K562 (cell line): ENCODE results near the gene TAAR5. TPM values are rescaled to one million over a fixed set of nuclear protein-coding genes. Genes with fewer than 3 reads are reported as not detected.

ENCODE experiments used
- ATAC-seq: fragments of 200-7000 bp; cut with Tn5 transposase; 3 replicates; pipeline ENCODE4 v1.9.1; 2020; ENCODE audit warnings: moderate library complexity
- BruUV-seq: library from RNA; stranded (reverse); fragments of 400-500 nt; replicated peaks from 2 replicates; lab custom pipeline; 2021; lab: Mats Ljungman, UMichigan
- CTCF ChIA-PET: fragments of 300-600 bp; formaldehyde crosslinking; extraction: SDS; loops from one replicate; lab custom pipeline; 2021; ENCODE audit warnings: low intra/inter-chr PET ratio; lab: Yijun Ruan, JAX
- POLR2A ChIA-PET: fragments of 300-600, 350-650 bp; sonication (Branson Sonifier 250); formaldehyde crosslinking; extraction: SDS; loops from one replicate; lab custom pipeline; 2021; ENCODE audit warnings: antibody characterized with exemption, inconsistent platforms; lab: Yijun Ruan, JAX
- DNase-seq, 4 experiments: peaks; one replicate each; pipeline versions ENCODE4 v3.0.0 to v3.0.0-alpha.2; 2011 to 2018; ENCODE audit warnings: low spot score in 3 of 4, mixed read lengths in 3 of 4; ENCODE audit errors: extremely low read depth in 1 of 4
- FAIRE-seq: peaks from 2 replicates; lab custom pipeline; 2011; peaks lifted over from hg19 to GRCh38; lab: Jason Lieb, UNC
- H2AFZ ChIP-seq: 2 replicates; pipeline ENCODE4 v1.6.0; 2011; ENCODE audit warnings: low read depth, low read length, control low read depth, inconsistent platforms
- H3K27ac ChIP-seq: fragments of 200-600 bp; 3 replicates; pipeline ENCODE4 v1.8.0; 2011; ENCODE audit warnings: low read depth, mild to moderate bottlenecking, control low read depth, inconsistent platforms, low read length, moderate library complexity, mixed read lengths; ENCODE audit errors: extremely low read depth
- H3K27me3 ChIP-seq, 2 experiments: fragments of 300-600 bp in 1 of 2; 2 replicates in 1 of 2; 3 replicates in 1 of 2; pipeline versions ENCODE4 v1.6.0 to v1.8.0; 2011; ENCODE audit warnings: inconsistent platforms in 2 of 2, low read length in 2 of 2, mild to moderate bottlenecking in 1 of 2, mixed read lengths in 1 of 2, moderate library complexity in 1 of 2; ENCODE audit not compliant: control insufficient read depth in 2 of 2, insufficient read depth in 2 of 2
- H3K36me3 ChIP-seq: fragments of 300-600 bp; 3 replicates; pipeline ENCODE4 v1.8.0; 2011; ENCODE audit warnings: mild to moderate bottlenecking, low read length, inconsistent platforms; ENCODE audit not compliant: control insufficient read depth, insufficient read depth
- H3K4me1 ChIP-seq, 2 experiments: fragments of 200-600 bp in 1 of 2; replicated peaks in 1 of 2; 2 replicates in 1 of 2; 3 replicates in 1 of 2; pipeline versions ENCODE4 v1.5.1 to v1.8.0; 2011; ENCODE audit warnings: inconsistent platforms in 2 of 2, low read length in 2 of 2, mild to moderate bottlenecking in 1 of 2, mixed read lengths in 1 of 2, moderate library complexity in 1 of 2; ENCODE audit not compliant: control insufficient read depth in 2 of 2, insufficient read depth in 2 of 2
- H3K4me2 ChIP-seq: 2 replicates; pipeline ENCODE4 v1.6.1; 2011; ENCODE audit warnings: low read length, control low read depth, inconsistent platforms, mixed read lengths; ENCODE audit not compliant: insufficient read depth
- H3K4me3 ChIP-seq: fragments of 200-600 bp; sonication (generic), shearing (Covaris generic); 2 replicates; pipeline ENCODE4 v1.5.1; 2016; ENCODE audit warnings: control low read depth, inconsistent platforms
- H3K79me2 ChIP-seq: fragments of 200-600 bp; 3 replicates; pipeline ENCODE4 v1.8.0; 2011; ENCODE audit warnings: low read length, inconsistent platforms; ENCODE audit not compliant: control insufficient read depth, insufficient read depth
- H3K9ac ChIP-seq, 2 experiments: 2 replicates each; pipeline versions ENCODE4 v1.6.0 to v1.6.1; 2011; ENCODE audit warnings: low read depth in 2 of 2, low read length in 2 of 2, control low read depth in 1 of 2, inconsistent platforms in 1 of 2, mild to moderate bottlenecking in 1 of 2, mixed read lengths in 1 of 2; ENCODE audit not compliant: insufficient read depth in 1 of 2
- H3K9me1 ChIP-seq: one replicate; pipeline ENCODE4 v1.6.0; 2011; ENCODE audit warnings: inconsistent platforms, mild to moderate bottlenecking, low read length, moderate library complexity; ENCODE audit not compliant: control insufficient read depth, insufficient read depth
- H3K9me3 ChIP-seq: replicated peaks from 2 replicates; pipeline ENCODE4 v1.5.1; 2011; ENCODE audit warnings: low read depth, low read length, inconsistent platforms; ENCODE audit not compliant: control insufficient read depth, insufficient read depth
- H4K20me1 ChIP-seq: replicated peaks from 2 replicates; pipeline ENCODE4 v1.6.1; 2011; ENCODE audit warnings: low read length, inconsistent platforms, mixed read lengths; ENCODE audit not compliant: control insufficient read depth, insufficient read depth
- ATF7 ChIP-seq: fragments of 450-650 bp; IDR thresholded peaks from 2 replicates; pipeline ENCODE4 v1.7.1; 2014; ENCODE audit warnings: mild to moderate bottlenecking, moderate library complexity
- BHLHE40 ChIP-seq: IDR thresholded peaks from 2 replicates; pipeline ENCODE4 v1.6.1; 2011; ENCODE audit warnings: low read length, improper control_type of control experiment
- CBFA2T3 ChIP-seq: fragments of 450-650 bp; IDR thresholded peaks from 2 replicates; pipeline ENCODE4 v1.6.1; 2017
- COPS2 ChIP-seq: fragments of 450-650 bp; conservative IDR thresholded peaks from 2 replicates; pipeline ENCODE4 v1.6.1; 2016; ENCODE audit warnings: mild to moderate bottlenecking, moderate library complexity
- EP400 ChIP-seq: fragments of 450-650 bp; IDR thresholded peaks from 2 replicates; pipeline ENCODE4 v1.6.1; 2017; ENCODE audit warnings: antibody characterized with exemption, mild to moderate bottlenecking, moderate library complexity
- GATA2 ChIP-seq: sonication (generic); formaldehyde crosslinking; IDR thresholded peaks from 2 replicates; pipeline ENCODE4 v1.4.0; 2020; ENCODE audit warnings: mild to moderate bottlenecking, missing genetic modification reagents
- HCFC1 ChIP-seq: IDR thresholded peaks from 2 replicates; pipeline ENCODE4 v1.6.1; 2012; ENCODE audit warnings: low read depth, low read length, improper control_type of control experiment
- HNRNPL ChIP-seq: fragments of 200-400 bp; formaldehyde crosslinking; IDR thresholded peaks from 2 replicates; pipeline ENCODE4 v1.6.1; 2017; ENCODE audit warnings: low read depth, mild to moderate bottlenecking, low read length
- KDM2B ChIP-seq: fragments of 250-450 bp; sonication (Bioruptor Pico); IDR thresholded peaks from 2 replicates; pipeline ENCODE4 v1.8.0; 2021; ENCODE audit warnings: mild to moderate bottlenecking, moderate library complexity
- KLF6 ChIP-seq: fragments of 250-450 bp; sonication (Bioruptor Pico); IDR thresholded peaks from 2 replicates; pipeline ENCODE4 v1.4.0; 2020; ENCODE audit warnings: mild to moderate bottlenecking, moderate library complexity, borderline replicate concordance
- MEF2A ChIP-seq: IDR thresholded peaks from 2 replicates; pipeline ENCODE4 v1.6.1; 2011; ENCODE audit warnings: low read depth, mild to moderate bottlenecking, low read length, moderate library complexity; ENCODE audit not compliant: control insufficient read depth
- RBM22 ChIP-seq: fragments of 200-400 bp; formaldehyde crosslinking; IDR thresholded peaks from 2 replicates; pipeline ENCODE4 v1.6.1; 2018; ENCODE audit warnings: low read length, low read depth; ENCODE audit not compliant: poor library complexity, severe bottlenecking
- RNF2 ChIP-seq: sonication (generic); IDR thresholded peaks from 2 replicates; pipeline ENCODE4 v1.6.1; 2016
- ZBTB5 ChIP-seq: fragments of 450-650 bp; IDR thresholded peaks from 2 replicates; pipeline ENCODE4 v1.6.1; 2017; ENCODE audit warnings: antibody characterized with exemption
- ZKSCAN8 ChIP-seq: fragments of 200-800 bp; sonication (Bioruptor generic); IDR thresholded peaks from 2 replicates; pipeline ENCODE4 v1.6.1; 2016; ENCODE audit warnings: missing genetic modification characterization, missing compliant biosample characterization
- ZNF717 ChIP-seq: fragments of 250-450 bp; sonication (Bioruptor Pico); IDR thresholded peaks from 2 replicates; pipeline ENCODE4 v1.5.0; 2021
- WGBS: fragments of 100-300 bp; shearing (Covaris generic); methylation state at CpG from one replicate; pipeline ENCODE4 v1.1.6; 2016; ENCODE audit warnings: low coverage, mixed read lengths; ENCODE audit not compliant: insufficient coverage; ENCODE audit errors: missing lambda C conversion rate; 5-methylcytosine and 5-hydroxymethylcytosine counted together
- in situ Hi-C: fragments of 300-500 bp; cut with MboI; formaldehyde crosslinking; loops from 4 replicates; pipeline ENCODE4 v1.15.0; 2018; ENCODE audit warnings: inconsistent platforms, mixed read lengths
- intact Hi-C: fragments of 100-400 bp; cut with micrococcal nuclease; formaldehyde crosslinking; loops from 2 replicates; pipeline ENCODE4 v1.14.2; 2022
- polyA plus RNA-seq, 8 experiments: library from polyadenylated mRNA; depleted of rRNA in 4 of 8; stranded (reverse) in 5 of 8; unstranded in 3 of 8; fragments of >200 nt; fragmentation: Nextera tagmentation in 2 of 8; fragmentation: Illumina TruSeq in 1 of 8; extraction: Ambion mirVana in 2 of 8; extraction: Trizol in 1 of 8; gene quantifications; 2 replicates each; pipeline versions ENCODE4 v1.2.1 to v1.2.3, GENCODE V29; 2011 to 2014; ENCODE audit warnings: inconsistent platforms in 1 of 8, missing spikeins in 1 of 8
- total RNA-seq, 7 experiments: library from RNA; depleted of rRNA in 6 of 7; stranded (reverse); fragments of >200 nt in 6 of 7; fragmentation: Illumina TruSeq in 2 of 7; extraction: Trizol in 2 of 7; gene quantifications; 2 replicates each; pipeline versions ENCODE4 v1.2.1 to v1.2.3, GENCODE V29; 2011 to 2021; ENCODE audit warnings: low replicate concordance in 1 of 7

TAAR5 gene
- total and polyA plus RNA-seq, 9 of the 15 experiments (the other 6 are each of a cell fraction or from before 2014, with no cell fraction given) = not detected

DNA sequence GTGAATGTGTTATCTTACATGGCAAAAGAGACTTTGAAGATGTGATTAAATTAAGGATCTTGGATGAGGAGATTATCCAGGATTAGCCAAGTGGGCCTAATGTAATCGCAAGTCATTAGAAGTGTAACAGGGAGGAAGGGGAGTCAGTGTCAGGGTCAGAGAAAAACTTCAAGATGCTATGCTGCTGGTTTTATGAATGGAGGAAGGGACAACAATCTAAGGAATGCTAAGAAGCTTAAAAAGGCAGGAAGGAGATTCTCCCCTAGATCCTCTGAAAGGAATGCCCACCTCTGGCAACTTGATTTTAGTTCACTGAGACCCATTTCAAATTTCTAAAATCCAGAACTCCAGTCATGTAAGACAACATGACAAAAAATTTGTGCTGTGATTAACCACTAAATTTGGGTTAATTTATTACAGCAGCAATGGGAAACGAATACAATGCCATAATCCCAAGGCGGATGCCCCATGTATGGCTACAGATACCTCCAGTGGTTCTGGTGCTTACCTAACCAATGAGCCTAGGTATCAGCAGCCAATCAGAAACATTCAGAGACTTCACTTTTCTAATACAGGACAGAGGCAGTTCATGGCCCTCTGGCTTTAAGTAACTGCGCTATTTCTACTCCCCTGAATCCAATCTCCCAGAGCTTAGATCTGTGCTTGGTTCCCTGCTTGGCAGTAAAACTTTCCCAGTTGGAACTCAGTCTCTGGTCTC is 40.6 kb downstream of the TAAR5 start:
- no peak overlapping the region for H3K4me3 ChIP-seq
- ATAC-seq = no peak
- H3K27ac ChIP-seq = no peak overlapping the region
- POLR2A ChIA-PET = no interaction called here
- no peak overlapping the region for H3K9ac ChIP-seq
- TF ChIP-seq ZNF717 (CRISPR knock-in tag) (no peak), ZKSCAN8 (CRISPR knock-in tag) (no peak), KDM2B (CRISPR knock-in tag) (no peak), BHLHE40 (no peak), RBM22 (no peak), ATF7 (no peak), HNRNPL (no peak), CBFA2T3 (no peak), GATA2 (CRISPR knock-in tag) (no peak), MEF2A (no peak), RNF2 (no peak), EP400 (no peak), ZBTB5 (no peak), KLF6 (CRISPR knock-in tag) (no peak), COPS2 (no peak), HCFC1 (no peak)
- no peaks in the 10 kb centered on the region for H3K4me1 ChIP-seq
- H3K79me2 ChIP-seq = no peaks in the 10 kb centered on the region
- in situ Hi-C loops (loop anchor here (25.0 kb wide), 2 partner anchors 213 to 988 kb away; partner anchors contain the start of gene VNN2), intact Hi-C loops (no loop called here)
- H3K4me2 ChIP-seq = no peak overlapping the region
- DNase-seq = no peak
- BruUV-seq = no TSS peak
- H4K20me1 ChIP-seq = no peaks in the 10 kb centered on the region
- no peaks in the 10 kb centered on the region for H3K36me3 ChIP-seq
- H3K27me3 ChIP-seq = peaks cover 2 to 12% of the 10 kb centered on the region in 2 experiments; a peak in 3 of 5 replicates
- H3K9me1 ChIP-seq = no peaks in the 10 kb centered on the region
- no peaks in the 10 kb centered on the region for H3K9me3 ChIP-seq
- FAIRE-seq = no peak
- CTCF ChIA-PET = no interaction called here
- H2AFZ ChIP-seq = no peak overlapping the region
- WGBS = 1% methylated on average over 4 of the region's 4 CpGs
